A673 (cell line): ENCODE results near the gene ZSWIM3.

Experiments
- CTCF ChIP-seq: fragments of 300-800, 200-600 bp; sonication (generic); conservative IDR thresholded peaks from 2 replicates; pipeline ENCODE4 v1.5.1; 2017; ENCODE audit warnings: low read depth, mild to moderate bottlenecking, antibody characterized with exemption, low read length, moderate library complexity, mixed read lengths
- EZH2 ChIP-seq: fragments of 200-600 bp; sonication (generic); IDR thresholded peaks from 2 replicates; pipeline ENCODE4 v1.6.1; 2017; ENCODE audit warnings: borderline replicate concordance, low read depth, mild to moderate bottlenecking, mixed read lengths, antibody characterized with exemption, low read length; ENCODE audit not compliant: poor library complexity, severe bottlenecking

GRCh38 chr20:45888681-45889080, 31.3 kb downstream of the ZSWIM3 start:
- TF ChIP-seq CTCF (no peak), EZH2 (no peak)
